Prostate gland (tissue), 2 donors: ENCODE measurements around the gene GP9. TPM values are rescaled to one million over a fixed set of nuclear protein-coding genes. Genes with fewer than 3 reads are reported as not detected.
A peak's percentile ranks its signal among the peaks of the same experiment; 100 is the strongest.
"Not testable (repeated sequence)": the region's sequence is repeated elsewhere in the genome, so short reads cannot be mapped to it uniquely, and the experiment has no call there.

Experiments
- DNase-seq: peaks from one replicate; pipeline ENCODE4 v3.0.0-alpha.2; 2019; ENCODE audit warnings: low spot score
- H3K27ac ChIP-seq, 2 donors: fragments of 200-600 bp; sonication (generic); 2 replicates each; pipeline ENCODE4 v1.5.1; 2017 to 2019
- H3K27me3 ChIP-seq: fragments of 200-600 bp; sonication (generic); replicated peaks from 2 replicates; pipeline ENCODE4 v1.5.1; 2019; ENCODE audit not compliant: insufficient read depth
- H3K36me3 ChIP-seq, 2 donors: fragments of 200-600 bp; sonication (generic); 1 replicate in 1 of 2; 2 replicates in 1 of 2; pipeline versions ENCODE4 v1.5.1 to v1.8.1; 2017 to 2019
- H3K4me1 ChIP-seq: fragments of 200-600 bp; sonication (generic); replicated peaks from 2 replicates; pipeline ENCODE4 v1.5.1; 2019
- H3K4me3 ChIP-seq, 2 donors: fragments of 200-600 bp; sonication (generic); 2 replicates each; pipeline ENCODE4 v1.5.1; 2017 to 2019
- H3K9me3 ChIP-seq: fragments of 200-600 bp; sonication (generic); 2 replicates; pipeline ENCODE4 v1.5.1; 2017
- CTCF ChIP-seq, 4 experiments: fragments of 200-600 bp in 2 of 4; fragments of 450-650 bp in 2 of 4; sonication (generic) in 2 of 4; IDR thresholded peaks; 1 replicate in 3 of 4; 2 replicates in 1 of 4; pipeline ENCODE4 v1.5.1; 2016 to 2019; ENCODE audit warnings: antibody characterized with exemption in 4 of 4, mild to moderate bottlenecking in 2 of 4, moderate library complexity in 2 of 4
- POLR2A ChIP-seq: fragments of 450-650 bp; IDR thresholded peaks from one replicate; pipeline ENCODE4 v1.6.1; 2016; ENCODE audit warnings: antibody characterized with exemption, mild to moderate bottlenecking
- POLR2AphosphoS5 ChIP-seq: sonication (generic); formaldehyde crosslinking; IDR thresholded peaks from one replicate; pipeline ENCODE4 v1.6.1; 2017; ENCODE audit warnings: antibody characterized with exemption
- whole genome bisulfite sequencing: methylation state at CpG from one replicate; pipeline ENCODE4 v1.1.5; 2018; 5-methylcytosine and 5-hydroxymethylcytosine counted together
- intact Hi-C: fragments of 100-400 bp; cut with DNase I; formaldehyde crosslinking; loops from one replicate; pipeline ENCODE4 v1.14.2; 2022
- total RNA-seq, 2 donors: library from RNA; depleted of rRNA; stranded (reverse); fragments of >200 nt; gene quantifications; one replicate each; pipeline ENCODE4 v1.1.0, GENCODE V29; 2016

GP9 gene
- total RNA-seq, 2 donors from 2014 or later: not detected

DNA sequence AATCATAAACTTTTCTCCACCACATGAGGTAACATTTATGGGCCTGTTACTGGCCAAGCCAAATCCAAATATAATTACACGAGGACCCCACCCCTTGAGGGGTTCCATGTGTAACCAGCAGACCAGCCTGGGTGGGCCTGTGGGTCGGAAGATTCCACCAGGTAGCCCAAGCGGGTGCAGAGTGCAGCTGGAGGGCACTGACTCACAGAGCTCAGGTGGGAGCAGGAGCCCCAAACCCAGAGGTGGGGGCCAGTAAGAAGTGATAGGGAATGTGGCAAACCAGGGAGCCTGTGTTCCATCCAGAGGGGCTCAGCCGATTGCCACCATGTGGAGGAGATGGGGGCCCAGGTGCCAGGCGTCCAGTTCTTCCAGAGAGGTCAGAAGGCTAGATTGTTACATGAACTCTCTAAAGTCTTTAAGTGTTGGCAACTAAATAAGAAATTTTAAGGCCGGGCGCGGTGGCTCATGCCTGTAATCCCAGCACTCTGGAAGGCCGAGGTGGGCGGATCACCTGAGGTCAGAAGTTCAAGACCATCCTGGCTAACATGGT is 2.6 kb downstream of the GP9 start:
- H3K36me3 ChIP-seq: no peaks in the 10 kb centered on the region
- no peaks in the 10 kb centered on the region for H3K27me3 ChIP-seq
- H3K4me3 ChIP-seq: no peak overlapping the region
- DNase-seq: no peak
- no peak overlapping the region for H3K27ac ChIP-seq
- intact Hi-C loops: no loop called here
- peaks cover 10% of the 10 kb centered on the region for H3K4me1 ChIP-seq
- 85% methylated on average over 10 of the region's 10 CpGs for WGBS
- TF ChIP-seq POLR2AphosphoS5: no peak
- TF ChIP-seq POLR2A: no peak
- TF ChIP-seq CTCF (IDR thresholded peaks at IDR 0.05): no peak
- no peaks in the 10 kb centered on the region for H3K9me3 ChIP-seq

DNA sequence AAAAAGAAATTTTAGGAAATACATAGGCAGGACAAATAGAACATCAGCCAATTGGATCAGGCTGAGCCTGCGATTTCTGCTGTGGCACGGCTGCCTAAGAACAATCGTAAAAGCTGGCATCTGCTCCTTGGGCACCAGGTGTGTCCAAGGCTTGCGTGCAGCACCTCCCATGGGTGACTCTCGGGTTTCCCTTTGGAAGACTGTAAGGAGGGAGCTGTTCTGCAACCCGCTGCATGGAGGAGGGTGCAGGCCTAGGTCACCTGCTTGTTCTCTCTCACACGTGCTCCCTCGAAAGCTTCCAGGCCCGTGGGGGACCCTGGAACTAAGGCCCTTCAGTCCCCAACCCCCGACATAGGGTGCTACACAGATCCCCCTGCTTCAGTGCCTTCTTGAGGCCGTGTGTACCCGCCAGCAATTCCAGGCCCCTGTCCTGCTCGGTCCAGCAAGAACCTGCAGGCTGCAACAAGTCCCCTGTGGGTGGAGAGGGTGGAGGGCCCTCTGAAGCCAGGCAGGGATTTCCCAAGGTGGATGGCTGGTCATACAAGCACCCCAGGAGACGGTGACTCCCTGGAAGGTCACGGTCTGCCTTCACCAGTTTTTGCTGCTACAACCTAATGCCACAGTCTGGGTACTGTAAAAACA is 3.4 kb downstream of the GP9 start:
- WGBS: 64% methylated on average over 15 of the region's 15 CpGs
- no peak overlapping the region for H3K4me3 ChIP-seq
- H3K27me3 ChIP-seq: no peaks in the 10 kb centered on the region
- peak; percentile 64 for DNase-seq
- intact Hi-C loops: no loop called here
- H3K9me3 ChIP-seq: no peaks in the 10 kb centered on the region
- H3K27ac ChIP-seq: no peak overlapping the region
- no peaks in the 10 kb centered on the region for H3K36me3 ChIP-seq
- TF ChIP-seq POLR2AphosphoS5 (peak; percentile 63), CTCF (IDR thresholded peaks at IDR 0.05) (no peak), POLR2A (no peak)
- H3K4me1 ChIP-seq: peaks cover 2% of the 10 kb centered on the region

- intact Hi-C loops: no loop called here
- no peak overlapping the region for H3K27ac ChIP-seq
- no peaks in the 10 kb centered on the region for H3K36me3 ChIP-seq
- WGBS: 91% methylated on average over 14 of the region's 14 CpGs
- no peak for DNase-seq
- H3K4me3 ChIP-seq: no peak overlapping the region
- TF ChIP-seq POLR2AphosphoS5: no peak
- TF ChIP-seq CTCF (IDR thresholded peaks at IDR 0.05): no peak
- TF ChIP-seq POLR2A: no peak
- no peaks in the 10 kb centered on the region for H3K27me3 ChIP-seq
- no peaks in the 10 kb centered on the region for H3K9me3 ChIP-seq
- H3K4me1 ChIP-seq: peaks cover 2% of the 10 kb centered on the region
Observed at GRCh38 chr3:129065016-129065719, 4.6 kb downstream of the GP9 start.

DNA sequence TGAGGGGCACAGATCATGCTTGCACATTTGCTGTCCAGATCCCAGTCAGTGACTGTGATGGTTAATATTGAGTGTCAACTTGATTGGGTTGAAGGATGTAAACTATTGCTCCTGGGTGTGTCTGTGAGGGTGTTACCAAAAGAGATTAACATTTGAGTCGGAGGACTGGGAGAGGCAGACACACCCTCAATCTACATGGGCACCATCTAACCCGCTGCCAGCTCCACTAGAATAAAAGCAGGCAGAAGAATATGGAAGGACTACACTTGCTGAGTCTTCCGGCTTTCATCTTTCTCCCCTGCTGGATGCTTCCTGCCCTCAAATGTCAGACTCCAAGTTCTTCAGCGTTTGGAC is 5.1 kb downstream of the GP9 start:
- Histone ChIP-seq H3K4me3 (no peak overlapping the region), H3K9me3 (no peaks in the 10 kb centered on the region), H3K27me3 (no peaks in the 10 kb centered on the region), H3K27ac (no peak overlapping the region), H3K4me1 (peaks cover 2% of the 10 kb centered on the region), H3K36me3 (no peaks in the 10 kb centered on the region)
- intact Hi-C loops: no loop called here
- WGBS: 86% methylated on average over 4 of the region's 4 CpGs
- no peak for DNase-seq
- TF ChIP-seq CTCF (IDR thresholded peaks at IDR 0.05) (no peak), POLR2A (no peak), POLR2AphosphoS5 (no peak)

- peak; percentile 82 for TF ChIP-seq POLR2AphosphoS5
- TF ChIP-seq POLR2A: peak; percentile 27
- intact Hi-C loops: not testable (repeated sequence)
Observed at GRCh38 chr3:129067719-129068118, 7.1 kb downstream of the GP9 start.

More at GRCh38 chr3:129067719-129068118, 7.1 kb downstream of the GP9 start:
- peak; percentile 80 for DNase-seq
- H3K4me3 ChIP-seq, H3K4me1 ChIP-seq, H3K36me3 ChIP-seq, H3K9me3 ChIP-seq, H3K27me3 ChIP-seq: not testable (repeated sequence)
- WGBS: 53% methylated on average over 7 of the region's 7 CpGs
- peak overlapping the region; percentile 54 to 72 for H3K27ac ChIP-seq
